ENCODE measurements around the gene USP21. TPM values are rescaled to one million over a fixed set of nuclear protein-coding genes. Genes with fewer than 3 reads are reported as not detected.

USP21 gene
- total and polyA plus RNA-seq, 7 experiments from 2014 or later: 15.2 to 66.0 (median 38.0) TPM

DNA sequence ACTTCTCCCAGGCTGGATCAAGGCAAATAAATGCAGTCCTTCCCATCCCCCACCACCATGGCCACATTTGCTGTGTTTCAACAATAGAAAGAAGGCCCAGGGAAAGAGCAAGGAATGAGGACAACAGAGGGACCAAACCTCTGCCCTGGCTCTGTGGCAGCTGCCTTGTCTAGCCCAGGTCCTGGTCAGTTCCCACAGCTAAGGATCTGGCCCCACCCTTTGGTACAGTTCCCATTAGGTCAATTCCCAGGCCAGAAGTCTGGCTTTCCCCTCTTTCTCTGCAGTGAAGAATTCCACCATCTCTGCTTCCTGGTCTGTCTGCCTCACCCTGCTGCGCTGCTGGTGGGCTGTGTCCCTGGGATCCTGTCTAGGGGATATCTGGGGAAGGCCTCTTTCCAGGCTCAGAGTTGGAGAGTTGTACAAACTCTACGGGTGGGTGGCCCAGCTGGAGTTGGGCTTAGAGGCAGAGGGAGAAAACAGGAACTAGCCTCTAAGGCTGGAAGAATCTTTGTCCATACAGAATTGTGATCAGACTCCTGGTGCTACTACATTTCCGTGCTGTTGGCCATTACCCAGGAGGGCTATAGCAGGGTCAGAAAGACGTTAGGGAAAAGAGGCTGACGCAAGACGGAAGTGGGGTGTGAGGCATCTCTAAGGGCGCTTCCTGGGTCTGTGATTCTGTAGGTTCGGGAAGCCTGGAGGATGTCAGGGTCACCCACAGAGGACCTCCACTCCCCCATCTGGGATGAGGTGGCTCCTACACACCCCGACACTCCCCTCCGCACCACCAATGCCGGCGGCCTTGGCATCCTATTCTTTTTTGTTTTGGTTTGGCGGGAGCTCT lies 41.9 kb downstream of the USP21 start:
- ATAC-seq: no peak
- peaks cover 35 to 52% of the 10 kb centered on the region in 2 donors for H3K4me1 ChIP-seq (ENCODE audit: control insufficient read depth in 2 of 2, insufficient read depth in 2 of 2, low read length in 2 of 2)
- DNase-seq: no peak

DNA sequence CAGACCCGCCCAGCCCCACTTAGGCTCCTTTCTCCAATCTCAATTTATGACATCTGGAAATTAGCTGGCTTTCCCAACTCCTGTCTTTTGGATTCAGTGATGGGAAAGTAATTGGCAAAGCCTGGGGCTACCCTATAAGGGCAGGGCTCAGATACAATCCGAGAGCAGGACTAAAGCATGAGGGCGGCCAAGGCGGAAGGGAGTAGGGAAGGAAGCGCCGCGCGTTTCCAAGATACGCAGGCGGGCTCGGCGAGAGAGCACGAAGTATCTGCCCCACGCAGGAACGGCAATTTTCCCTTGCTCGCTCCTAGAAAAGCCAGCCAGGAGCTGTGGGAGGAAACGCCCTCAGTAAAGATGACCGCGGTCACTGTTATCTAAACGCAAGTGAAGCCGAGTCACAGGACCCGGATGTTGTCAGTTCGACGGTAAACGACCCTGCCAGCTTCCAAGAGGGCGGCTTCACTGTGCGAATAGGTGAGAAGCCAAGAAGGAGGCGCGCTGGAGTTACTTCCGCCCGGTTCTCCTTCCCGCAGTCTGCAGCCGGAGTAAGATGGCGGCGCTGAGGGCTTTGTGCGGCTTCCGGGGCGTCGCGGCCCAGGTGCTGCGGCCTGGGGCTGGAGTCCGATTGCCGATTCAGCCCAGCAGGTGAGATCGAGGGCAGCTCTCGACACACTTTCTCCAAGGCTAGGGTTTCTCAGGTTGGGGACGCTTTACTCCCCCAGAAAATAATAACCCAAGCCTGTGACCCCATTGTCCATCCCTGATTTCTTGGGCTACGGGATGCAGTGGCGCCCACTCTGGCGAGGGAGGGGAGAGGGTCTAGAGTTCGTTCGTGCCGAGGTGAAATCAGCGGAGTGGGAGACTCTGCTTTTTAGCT lies 42.8 kb downstream of the USP21 start, which contains the start of gene NDUFS2:
Gene NDUFS2 (plus strand): TSS at position 532 of the 877 bp plus-strand sequence. CDS start 19 bp downstream, at position 551.
- DNase-seq (peak; percentile 71 to 98 (median 92)), ATAC-seq (peak; percentile 99)
- POLR2A ChIA-PET: interaction anchor here (0.6 to 29.1 kb wide), 28 partner anchors 9 to 187 kb away, joined by 3 to 508 read pairs (median 7); partner anchors contain the start of genes APOA2, B4GALT3, CFAP126 and FCER1G
- H3K27ac Mint-ChIP-seq: peak within 1 kb of the TSS; percentile 96 to 99 (median 98)
- H3K4me1 Mint-ChIP-seq: peaks cover 36 to 83% (median 66%) of the 10 kb centered on the region in 7 donors
- CTCF ChIA-PET: interaction anchor here (0.6 to 6.1 kb wide), 17 partner anchors 9 to 180 kb away, joined by 3 to 66 read pairs (median 4); partner anchors contain the start of genes APOA2, B4GALT3, PPOX and TOMM40L
- peaks cover 2 to 35% (median 12%) of the 10 kb centered on the region in 3 experiments for H3K36me3 ChIP-seq (ENCODE audit: control insufficient read depth in 2 of 3, insufficient read depth in 3 of 3, low read length in 3 of 3)
- H3K4me3 ChIP-seq (ENCODE audit: low read length): peak within 1 kb of the TSS; percentile 78
- H3K9me3 ChIP-seq (ENCODE audit: control insufficient read depth in 2 of 3, low read length in 3 of 3): no peaks in the 10 kb centered on the region
- H3K4me1 ChIP-seq (ENCODE audit: control insufficient read depth in 2 of 2, insufficient read depth in 2 of 2, low read length in 2 of 2): peaks cover 35 to 60% of the 10 kb centered on the region in 2 donors
- H3K27me3 Mint-ChIP-seq: no peaks in the 10 kb centered on the region
- peak within 1 kb of the TSS; percentile 97 for H3K27ac ChIP-seq (ENCODE audit: low read depth, low read length)
- peaks cover 0 to 1% (median 0%) of the 10 kb centered on the region in 11 donors for H3K9me3 Mint-ChIP-seq
- intact Hi-C loops (cut with micrococcal nuclease): loop anchor here (1.0 to 2.0 kb wide), 10 partner anchors 10 to 338 kb away; partner anchors contain the start of genes PPOX (in 2 of the 2), UFC1 (in 2 of the 2), USP21 (in 2 of the 2) and B4GALT3 (in 1 of the 2)
- no peaks in the 10 kb centered on the region for H3K27me3 ChIP-seq (ENCODE audit: control insufficient read depth in 2 of 2, insufficient read depth in 2 of 2, low read length in 2 of 2)
- H3K4me3 Mint-ChIP-seq: peak within 1 kb of the TSS; percentile 90 to 98 (median 95)
- H3K36me3 Mint-ChIP-seq: peaks cover 13 to 24% (median 19%) of the 10 kb centered on the region in 5 donors

More for the DNA sequence above, 41.9 kb downstream of the USP21 start:
- CTCF ChIA-PET: interaction anchor here (0.6 to 6.1 kb wide), 16 partner anchors 9 to 181 kb away, joined by 3 to 66 read pairs (median 4); partner anchors contain the start of genes B4GALT3, PPOX and TOMM40L
- Mint-ChIP-seq H3K9me3 (peaks cover 0 to 2% (median 0%) of the 10 kb centered on the region in 11 donors), H3K27ac (peak overlapping the region; percentile 96 to 99 (median 98)), H3K27me3 (no peaks in the 10 kb centered on the region), H3K36me3 (peaks cover 9 to 20% (median 16%) of the 10 kb centered on the region in 5 donors), H3K4me1 (peaks cover 36 to 80% (median 61%) of the 10 kb centered on the region in 7 donors), H3K4me3 (peak overlapping the region; percentile 90 to 98 (median 95))
- intact Hi-C loops (cut with micrococcal nuclease): no loop called here
- POLR2A ChIA-PET: interaction anchor here (0.6 to 29.1 kb wide), 21 partner anchors 10 to 188 kb away, joined by 3 to 508 read pairs (median 9); partner anchors contain the start of genes APOA2, ARHGAP30, B4GALT3 and CFAP126
- Histone ChIP-seq H3K27me3 (ENCODE audit: control insufficient read depth in 2 of 2, insufficient read depth in 2 of 2, low read length in 2 of 2) (no peaks in the 10 kb centered on the region), H3K36me3 (ENCODE audit: control insufficient read depth in 2 of 3, insufficient read depth in 3 of 3, low read length in 3 of 3) (peaks cover 0 to 26% (median 4%) of the 10 kb centered on the region in 3 experiments), H3K9me3 (ENCODE audit: control insufficient read depth in 2 of 3, low read length in 3 of 3) (no peaks in the 10 kb centered on the region), H3K27ac (ENCODE audit: low read depth, low read length) (peak overlapping the region; percentile 97), H3K4me3 (ENCODE audit: low read length) (peak overlapping the region; percentile 78)

DNA sequence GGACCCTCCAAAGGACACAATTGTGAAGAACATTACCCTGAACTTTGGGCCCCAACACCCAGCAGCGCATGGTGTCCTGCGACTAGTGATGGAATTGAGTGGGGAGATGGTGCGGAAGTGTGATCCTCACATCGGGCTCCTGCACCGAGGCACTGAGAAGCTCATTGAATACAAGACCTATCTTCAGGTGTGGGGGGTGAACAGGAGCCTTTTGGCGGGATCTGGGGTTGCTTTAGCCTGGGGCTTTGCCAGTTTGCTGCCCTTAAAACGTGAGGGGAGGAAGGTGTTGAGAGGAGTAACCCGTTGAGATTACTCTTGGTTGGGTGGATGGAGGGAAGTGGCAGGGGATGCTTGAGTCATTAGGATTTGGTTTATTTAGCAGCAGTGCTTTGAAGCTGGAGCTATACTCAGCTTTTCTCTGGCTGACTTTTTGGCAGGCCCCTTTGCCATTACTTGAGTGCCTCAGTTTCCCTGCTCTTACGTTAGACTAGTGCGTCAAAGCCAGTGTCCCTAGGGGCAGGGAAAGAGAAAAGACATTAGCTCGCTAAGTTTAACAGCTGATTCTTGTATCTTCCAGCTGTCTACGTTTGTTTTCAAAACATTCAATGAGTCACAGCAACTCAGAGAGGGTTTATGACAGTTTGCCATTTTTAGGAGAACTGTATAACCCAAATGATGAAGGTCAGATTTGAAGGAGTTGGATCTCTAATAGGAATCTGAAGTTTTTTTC lies 47.3 kb downstream of the USP21 start:
- ATAC-seq (no peak), DNase-seq (no peak)
- Mint-ChIP-seq H3K9me3 (no peaks in the 10 kb centered on the region), H3K36me3 (peaks cover 22 to 42% (median 34%) of the 10 kb centered on the region in 5 donors), H3K27ac (peak overlapping the region in 5 of 9 donors; percentile 10 to 88 (median 64)), H3K4me1 (peaks cover 17 to 73% (median 61%) of the 10 kb centered on the region in 7 donors), H3K4me3 (no peak overlapping the region), H3K27me3 (no peaks in the 10 kb centered on the region)
- Histone ChIP-seq H3K9me3 (ENCODE audit: control insufficient read depth in 2 of 3, low read length in 3 of 3) (no peaks in the 10 kb centered on the region), H3K4me1 (ENCODE audit: control insufficient read depth in 2 of 2, insufficient read depth in 2 of 2, low read length in 2 of 2) (peaks cover 18 to 49% of the 10 kb centered on the region in 2 donors), H3K36me3 (ENCODE audit: control insufficient read depth in 2 of 3, insufficient read depth in 3 of 3, low read length in 3 of 3) (peaks cover 20 to 66% (median 37%) of the 10 kb centered on the region in 3 experiments), H3K4me3 (ENCODE audit: low read length) (no peak overlapping the region), H3K27me3 (ENCODE audit: control insufficient read depth in 2 of 2, insufficient read depth in 2 of 2, low read length in 2 of 2) (no peaks in the 10 kb centered on the region), H3K27ac (ENCODE audit: low read depth, low read length) (no peak overlapping the region)
- ChIA-PET CTCF (interaction anchor here (0.7 to 6.1 kb wide), 9 partner anchors 15 to 182 kb away, joined by 3 to 66 read pairs (median 5); partner anchors contain the start of genes PPOX and TOMM40L), POLR2A (interaction anchor here (0.7 to 29.1 kb wide), 9 partner anchors 9 to 97 kb away, joined by 3 to 508 read pairs (median 6); partner anchors contain the start of genes APOA2, FCER1G, PPOX and TOMM40L)
- intact Hi-C loops (cut with micrococcal nuclease): no loop called here

DNA sequence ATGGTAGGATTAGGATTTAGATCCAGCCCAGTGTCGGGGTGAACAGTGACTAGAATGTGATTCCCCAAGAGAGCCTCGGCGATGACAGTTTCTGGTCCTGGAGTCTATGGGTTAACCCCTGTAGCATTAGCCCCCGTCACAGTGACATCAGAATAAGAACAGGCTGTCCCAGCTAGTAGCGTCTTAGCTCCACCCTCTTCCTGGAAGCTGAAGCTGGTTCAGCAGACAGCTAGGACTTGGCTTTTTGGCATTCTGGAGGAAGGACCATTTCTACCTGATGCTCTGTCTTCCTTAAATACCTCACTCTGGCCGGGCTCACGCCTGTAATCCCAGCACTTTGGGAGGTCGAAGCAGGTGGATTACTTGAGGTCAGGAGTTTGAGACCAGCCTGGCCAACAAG lies 47.9 kb downstream of the USP21 start:
- Mint-ChIP-seq H3K9me3 (no peaks in the 10 kb centered on the region), H3K36me3 (peaks cover 25 to 46% (median 37%) of the 10 kb centered on the region in 5 donors), H3K4me1 (peaks cover 17 to 71% (median 55%) of the 10 kb centered on the region in 7 donors), H3K27ac (peak overlapping the region in 3 of 9 donors; percentile 2 to 52 (median 10)), H3K4me3 (no peak overlapping the region), H3K27me3 (no peaks in the 10 kb centered on the region)
- Histone ChIP-seq H3K36me3 (ENCODE audit: control insufficient read depth in 2 of 3, insufficient read depth in 3 of 3, low read length in 3 of 3) (peaks cover 23 to 72% (median 43%) of the 10 kb centered on the region in 3 experiments), H3K9me3 (ENCODE audit: control insufficient read depth in 2 of 3, low read length in 3 of 3) (no peaks in the 10 kb centered on the region), H3K4me3 (ENCODE audit: low read length) (no peak overlapping the region), H3K27me3 (ENCODE audit: control insufficient read depth in 2 of 2, insufficient read depth in 2 of 2, low read length in 2 of 2) (no peaks in the 10 kb centered on the region), H3K4me1 (ENCODE audit: control insufficient read depth in 2 of 2, insufficient read depth in 2 of 2, low read length in 2 of 2) (peaks cover 16 to 45% of the 10 kb centered on the region in 2 donors), H3K27ac (ENCODE audit: low read depth, low read length) (no peak overlapping the region)
- ATAC-seq: no peak
- intact Hi-C loops (cut with micrococcal nuclease): no loop called here
- DNase-seq: no peak
- ChIA-PET CTCF (interaction anchor here (1.0 to 6.1 kb wide), 5 partner anchors 15 to 167 kb away, joined by 3 to 66 read pairs (median 21); partner anchors contain the start of gene TOMM40L), POLR2A (interaction anchor here (0.6 to 29.1 kb wide), 4 partner anchors 16 to 83 kb away, joined by 4 to 508 read pairs (median 113); partner anchors contain the start of genes APOA2, FCER1G, PPOX and TOMM40L)

DNA sequence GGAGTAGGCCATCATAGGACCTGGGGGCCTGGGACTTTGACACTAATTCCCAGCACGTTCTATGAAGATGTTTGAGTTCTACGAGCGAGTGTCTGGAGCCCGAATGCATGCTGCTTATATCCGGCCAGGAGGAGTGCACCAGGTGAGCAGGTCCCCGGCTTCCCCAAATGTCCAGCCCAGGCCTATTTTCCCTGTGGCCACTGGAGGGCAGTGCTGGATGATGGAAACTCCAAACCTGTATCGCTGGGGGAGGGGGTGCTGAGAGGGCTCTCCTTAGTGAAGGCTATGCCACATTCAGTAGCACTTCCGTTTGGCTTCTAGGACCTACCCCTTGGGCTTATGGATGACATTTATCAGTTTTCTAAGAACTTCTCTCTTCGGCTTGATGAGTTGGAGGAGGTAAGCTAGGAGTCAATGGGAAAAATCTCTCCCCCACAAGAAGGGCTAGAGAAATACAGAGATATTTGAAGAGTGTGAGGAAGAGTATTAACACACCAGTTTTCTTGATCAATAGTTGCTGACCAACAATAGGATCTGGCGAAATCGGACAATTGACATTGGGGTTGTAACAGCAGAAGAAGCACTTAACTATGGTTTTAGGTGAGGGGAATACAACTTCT lies 50.6 kb downstream of the USP21 start:
- CTCF ChIA-PET: interaction anchor here (0.6 to 6.9 kb wide), 14 partner anchors 8 to 174 kb away, joined by 3 to 74 read pairs (median 8); partner anchors contain the start of genes ADAMTS4, APOA2, NDUFS2 and TOMM40L
- Histone ChIP-seq H3K9me3 (ENCODE audit: control insufficient read depth in 2 of 3, low read length in 3 of 3) (no peaks in the 10 kb centered on the region), H3K4me3 (ENCODE audit: low read length) (no peak overlapping the region), H3K27me3 (ENCODE audit: control insufficient read depth in 2 of 2, insufficient read depth in 2 of 2, low read length in 2 of 2) (no peaks in the 10 kb centered on the region), H3K27ac (ENCODE audit: low read depth, low read length) (peak overlapping the region; percentile 27), H3K4me1 (ENCODE audit: control insufficient read depth in 2 of 2, insufficient read depth in 2 of 2, low read length in 2 of 2) (peaks cover 0 to 31% of the 10 kb centered on the region in 2 donors), H3K36me3 (ENCODE audit: control insufficient read depth in 2 of 3, insufficient read depth in 3 of 3, low read length in 3 of 3) (peaks cover 32 to 83% (median 45%) of the 10 kb centered on the region in 3 experiments)
- Mint-ChIP-seq H3K4me1 (peaks cover 12 to 49% (median 41%) of the 10 kb centered on the region in 7 donors), H3K9me3 (no peaks in the 10 kb centered on the region), H3K27me3 (no peaks in the 10 kb centered on the region), H3K4me3 (no peak overlapping the region), H3K27ac (peak overlapping the region in 8 of 9 donors; percentile 60 to 89 (median 66)), H3K36me3 (peaks cover 22 to 60% (median 43%) of the 10 kb centered on the region in 5 donors)
- POLR2A ChIA-PET: interaction anchor here (1.4 to 29.1 kb wide), 4 partner anchors 7 to 80 kb away, joined by 4 to 508 read pairs (median 9); partner anchors contain the start of genes APOA2, FCER1G, NDUFS2 and TOMM40L
- ATAC-seq: peak; percentile 98
- intact Hi-C loops (cut with micrococcal nuclease): loop anchor here (1.0 kb wide), 6 partner anchors 15 to 172 kb away; partner anchors contain the start of gene PPOX (in 1 of the 2)
- peak; percentile 53 to 79 (median 73) for DNase-seq
